GM19395 (cell line): ENCODE data around the gene MAP2K5.

Experiments used
- ATAC-seq: cut with Tn5 transposase; IDR thresholded peaks from one replicate; pipeline ENCODE4 v1.9.1; 2021; ENCODE audit warnings: mild to moderate bottlenecking, moderate library complexity; ENCODE audit not compliant: unreplicated experiment

MAP2K5 gene

GRCh38 chr15:67777071-67777470 lies 234.6 kb downstream of the MAP2K5 start:
- ATAC-seq: no peak

- ATAC-seq: no peak
Observed at GRCh38 chr15:67777773-67778172, 235.3 kb downstream of the MAP2K5 start.

- no peak for ATAC-seq
Observed at GRCh38 chr15:67778968-67779548, 236.6 kb downstream of the MAP2K5 start.

DNA sequence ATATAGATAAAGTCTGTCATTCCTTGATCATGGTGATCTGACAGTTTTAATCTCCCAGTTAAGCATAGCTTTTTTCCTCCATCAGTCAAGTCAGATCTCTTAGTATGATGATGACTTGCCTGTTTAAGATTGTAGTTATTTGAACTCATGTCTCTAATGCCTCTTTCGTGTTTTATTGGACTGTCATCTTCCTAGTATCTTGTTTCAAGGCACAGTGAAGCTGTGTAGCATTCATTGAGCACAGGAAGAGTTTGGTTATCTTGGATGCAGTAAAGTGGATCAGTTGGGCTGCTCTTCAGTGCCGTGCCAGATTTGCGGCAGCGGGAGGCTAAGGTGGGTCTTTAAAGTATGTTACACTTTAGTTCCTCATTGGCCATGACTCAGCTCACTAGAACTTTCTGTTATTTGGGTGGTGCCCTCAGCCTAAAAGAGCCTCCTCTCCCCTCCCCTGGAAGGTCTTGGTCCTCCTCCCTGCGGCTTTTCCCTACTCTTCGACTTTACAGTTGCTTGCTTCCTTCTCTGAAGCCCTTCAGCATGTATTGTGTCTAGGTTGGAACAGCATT lies 237.1 kb downstream of the MAP2K5 start:
- ATAC-seq: no peak

GRCh38 chr15:67781061-67781460 lies 238.6 kb downstream of the MAP2K5 start:
- no peak for ATAC-seq

DNA sequence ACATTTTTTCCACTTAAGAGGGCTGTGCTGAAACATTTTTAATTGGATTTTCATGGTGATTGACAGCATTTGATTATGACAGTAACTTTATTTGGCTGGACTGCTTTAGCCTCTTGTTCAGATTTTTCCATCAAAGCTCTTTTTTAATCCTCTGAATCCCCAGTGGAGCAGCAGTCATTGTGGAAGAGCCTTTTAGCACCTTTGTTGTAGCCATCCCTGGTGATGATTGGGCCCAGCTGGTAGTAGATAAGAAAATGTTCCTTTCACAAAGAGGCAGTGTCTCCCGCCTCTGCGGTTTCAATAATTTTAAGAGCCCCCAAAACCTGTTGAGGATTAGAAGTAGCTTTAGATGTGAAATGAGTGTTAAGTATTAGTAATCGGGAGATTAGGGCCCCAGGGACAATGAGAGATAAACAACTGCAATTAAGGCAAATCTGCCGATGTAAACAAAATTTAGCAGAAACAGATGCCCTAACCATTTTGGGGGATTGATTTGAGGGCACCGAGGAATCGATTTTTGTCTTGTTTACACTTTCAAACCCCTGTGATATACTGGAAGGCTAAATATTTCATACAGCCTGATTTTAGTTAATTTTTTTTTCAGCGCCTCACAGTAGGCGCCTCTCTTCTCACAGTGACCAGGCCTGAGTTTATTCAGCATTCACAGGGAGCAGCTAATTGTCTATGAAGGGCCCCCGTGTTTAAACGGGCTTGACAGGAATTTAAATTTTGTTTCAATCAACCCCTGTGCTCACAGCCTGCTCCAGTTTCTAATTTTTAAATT lies 239.6 kb downstream of the MAP2K5 start:
- ATAC-seq: no peak

DNA sequence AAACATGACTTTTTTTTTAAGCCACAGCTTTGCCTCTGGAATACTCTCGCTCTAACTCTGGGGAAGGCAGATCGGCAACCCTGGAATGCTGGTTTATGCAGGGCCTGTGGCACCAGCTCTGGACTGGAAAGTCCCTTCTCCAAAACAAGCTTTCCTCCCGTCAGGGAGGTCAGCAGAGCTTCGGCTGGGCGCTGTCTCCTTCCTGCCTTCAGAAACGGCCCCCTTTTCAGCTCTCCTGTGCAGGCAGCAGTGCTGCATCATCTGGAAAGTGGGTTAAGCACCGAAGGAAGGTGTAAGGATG lies 240.1 kb downstream of the MAP2K5 start:
- ATAC-seq: no peak

DNA sequence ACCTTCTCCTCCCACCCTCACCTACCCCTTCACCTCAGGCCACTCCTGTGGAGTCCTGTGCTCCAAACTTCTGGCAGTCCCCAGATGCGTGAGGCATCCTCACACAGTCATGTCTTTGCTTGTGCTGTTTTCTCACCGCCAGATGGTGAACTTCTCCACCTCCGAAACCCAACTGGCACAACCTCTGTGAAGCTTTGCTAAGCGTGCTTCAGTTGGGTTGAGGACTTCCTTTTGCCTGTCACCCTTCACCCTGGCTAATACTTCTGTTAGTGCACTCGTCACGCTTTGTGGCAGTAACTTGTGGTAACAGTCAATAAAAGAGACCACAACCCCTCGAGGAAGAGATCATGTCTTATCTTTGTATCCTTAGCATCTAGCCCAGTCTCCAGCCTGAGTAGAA lies 240.8 kb downstream of the MAP2K5 start:
- peak; percentile 72 for ATAC-seq

GRCh38 chr15:67784090-67784781 lies 241.7 kb downstream of the MAP2K5 start:
- ATAC-seq: peak; percentile 84

DNA sequence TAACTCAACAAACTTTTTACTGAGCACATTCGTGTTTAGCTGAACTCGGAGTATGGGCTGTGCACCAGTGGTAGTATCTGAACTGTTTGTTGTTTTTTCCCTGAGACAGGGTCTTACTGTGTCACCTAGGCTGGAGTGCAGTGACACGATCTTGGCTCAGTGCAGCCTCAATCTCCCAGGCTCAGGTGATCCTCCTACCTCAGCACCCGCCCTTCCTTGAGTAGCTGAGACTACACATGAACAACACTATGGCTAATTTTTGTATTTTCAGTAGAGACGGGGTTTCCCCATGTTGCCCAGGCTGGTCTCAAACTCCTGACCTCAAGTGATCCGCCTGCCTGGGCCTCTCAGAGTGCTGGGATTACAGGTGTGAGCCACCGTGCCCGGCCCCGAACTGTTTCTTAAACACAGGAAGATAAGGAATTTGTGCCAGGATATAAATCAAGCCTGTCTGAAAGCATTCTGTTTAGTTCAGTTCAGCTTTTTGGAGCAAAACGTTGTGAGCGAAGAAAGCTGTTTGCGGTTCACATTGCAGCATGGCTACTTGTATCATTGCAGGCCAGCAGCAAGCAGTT lies 242.4 kb downstream of the MAP2K5 start:
- ATAC-seq: peak; percentile 21

DNA sequence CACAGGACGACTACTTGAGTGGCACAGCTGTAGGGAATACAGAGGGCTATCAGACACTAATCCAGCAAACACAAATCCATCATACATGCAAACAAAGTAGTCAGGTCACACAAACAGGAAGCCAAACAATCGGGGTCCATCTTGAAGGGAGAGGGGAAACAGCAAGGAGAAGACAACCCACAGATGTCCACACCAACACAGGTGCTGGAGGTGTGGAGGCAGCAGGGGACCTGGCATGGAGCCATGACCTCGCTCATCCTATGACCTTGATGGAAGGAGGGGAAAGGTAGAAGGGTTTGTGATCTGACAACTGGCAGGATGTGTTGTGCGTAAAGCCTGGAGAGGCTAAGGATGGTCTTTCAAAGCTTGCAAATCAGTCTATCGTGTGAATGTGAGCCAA lies 242.9 kb downstream of the MAP2K5 start:
- ATAC-seq: no peak

GRCh38 chr15:67786646-67787045 lies 244.1 kb downstream of the MAP2K5 start:
- no peak for ATAC-seq

DNA sequence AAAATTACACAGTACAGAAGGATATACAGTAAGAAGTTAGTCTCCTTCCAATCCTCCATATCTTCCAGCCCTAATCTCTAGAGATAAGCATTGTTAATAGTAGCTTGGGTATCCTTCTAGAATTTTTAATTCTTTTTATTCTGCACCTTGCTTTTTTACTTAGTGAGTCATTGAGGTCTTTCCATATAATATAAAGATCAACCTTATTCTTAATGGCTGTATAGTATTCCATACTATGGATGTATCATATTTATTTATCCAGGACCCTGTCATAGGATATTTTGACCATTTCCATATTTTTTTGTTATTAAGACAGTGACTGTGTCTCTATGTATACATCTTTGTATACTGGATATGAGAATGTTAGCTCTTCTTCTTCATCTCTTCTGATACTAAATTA lies 246.5 kb downstream of the MAP2K5 start:
- no peak for ATAC-seq

DNA sequence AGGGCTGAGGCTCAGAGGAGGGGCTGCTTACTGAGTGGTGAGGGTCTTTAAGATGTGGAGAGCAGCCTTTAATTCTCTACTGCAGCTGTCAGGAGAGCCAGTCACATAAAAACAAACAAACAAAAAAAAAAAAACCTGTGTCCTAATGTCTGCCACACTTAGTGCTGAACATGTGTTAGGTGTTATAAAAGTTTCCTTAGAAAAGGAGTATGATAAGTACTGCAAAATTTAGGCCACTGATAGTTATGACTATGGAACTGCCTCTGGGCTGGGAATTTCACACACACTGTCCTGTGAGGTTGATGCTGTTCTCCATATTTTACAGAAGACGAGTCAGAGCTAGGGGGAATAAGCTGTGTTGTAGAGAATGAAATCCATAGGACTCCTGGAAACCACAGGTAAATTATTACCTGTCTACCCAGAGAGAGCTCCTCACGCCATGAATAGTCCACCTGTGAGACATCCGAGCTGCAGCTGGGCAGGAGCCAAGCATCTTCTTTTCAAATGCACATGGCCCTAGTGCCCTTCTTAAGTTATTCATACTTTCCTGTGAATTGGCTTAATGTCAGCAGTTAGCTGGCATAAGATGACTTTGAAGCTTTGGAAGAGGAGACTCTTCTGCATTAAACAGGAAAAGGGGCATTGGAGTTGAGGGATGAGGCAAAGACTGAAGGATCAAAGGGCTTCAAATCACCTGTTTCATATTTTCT lies 248.3 kb downstream of the MAP2K5 start:
- ATAC-seq: no peak

DNA sequence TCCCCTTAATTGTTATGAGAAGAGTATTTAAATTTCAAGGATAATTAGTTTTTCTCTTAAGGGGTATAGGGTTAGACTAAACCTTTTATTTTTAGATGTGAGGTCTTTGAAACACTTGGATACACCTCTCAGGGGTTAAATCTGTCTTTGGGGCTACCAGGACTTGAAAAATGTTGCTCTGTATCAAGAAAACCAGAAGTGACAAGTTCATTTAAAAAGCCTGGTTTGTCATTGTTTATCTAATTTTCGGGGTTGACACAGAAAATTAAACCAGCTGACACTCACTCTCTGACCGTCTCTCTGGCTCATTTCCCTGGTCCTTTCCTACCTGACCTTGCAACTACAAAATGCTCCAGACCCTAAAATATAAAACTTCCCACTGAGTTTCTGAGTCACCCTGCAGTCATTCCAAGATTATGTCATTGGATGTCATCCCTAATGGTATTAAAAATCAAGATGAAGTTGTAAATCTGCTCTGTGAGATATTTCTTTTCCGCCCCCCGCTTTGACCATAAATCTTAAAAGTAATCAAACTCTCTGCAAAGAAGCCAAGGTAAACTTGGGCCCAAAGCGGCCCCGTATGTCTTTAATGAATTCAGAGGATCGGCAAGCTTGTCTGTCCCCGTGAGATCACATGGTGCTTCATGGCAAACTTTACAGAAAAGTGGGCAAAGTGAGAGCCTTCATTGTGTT lies 249.9 kb downstream of the MAP2K5 start:
- ATAC-seq: no peak

DNA sequence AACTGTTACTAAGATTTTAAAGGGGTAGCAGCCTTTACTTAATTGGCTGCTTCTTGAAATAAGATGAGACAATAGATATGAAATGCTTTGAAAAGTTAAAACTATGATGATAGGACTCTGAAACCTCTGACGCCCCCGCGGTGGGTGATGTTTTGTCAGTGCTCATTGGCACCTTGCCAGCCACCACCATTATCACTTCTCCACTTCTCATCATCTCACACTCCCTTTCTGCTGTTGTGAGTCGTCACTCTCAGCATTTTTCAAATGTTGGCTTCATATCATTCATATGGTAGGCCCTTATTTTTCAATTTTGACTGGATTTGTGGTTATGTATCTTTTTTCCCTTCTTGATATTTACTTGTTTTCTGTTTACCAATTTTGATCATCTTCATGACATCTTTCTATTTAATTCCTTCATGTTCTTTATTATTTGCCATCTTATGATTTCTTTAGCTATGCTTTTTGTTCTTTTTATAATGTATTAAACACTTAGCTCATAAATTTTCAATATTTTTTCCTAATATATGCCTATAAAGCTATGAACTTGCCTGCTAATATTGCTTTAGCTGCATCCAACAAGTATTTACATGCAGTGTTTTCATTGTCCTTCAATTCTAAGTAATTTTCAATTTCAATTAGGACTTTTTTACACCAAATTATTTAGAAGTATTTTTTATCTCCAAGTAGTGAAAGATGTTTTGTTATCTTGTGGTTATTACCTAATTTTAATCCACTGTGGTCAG lies 252.5 kb downstream of the MAP2K5 start:
- ATAC-seq: no peak

GRCh38 chr15:67796196-67797127 lies 254.0 kb downstream of the MAP2K5 start:
- no peak for ATAC-seq

DNA sequence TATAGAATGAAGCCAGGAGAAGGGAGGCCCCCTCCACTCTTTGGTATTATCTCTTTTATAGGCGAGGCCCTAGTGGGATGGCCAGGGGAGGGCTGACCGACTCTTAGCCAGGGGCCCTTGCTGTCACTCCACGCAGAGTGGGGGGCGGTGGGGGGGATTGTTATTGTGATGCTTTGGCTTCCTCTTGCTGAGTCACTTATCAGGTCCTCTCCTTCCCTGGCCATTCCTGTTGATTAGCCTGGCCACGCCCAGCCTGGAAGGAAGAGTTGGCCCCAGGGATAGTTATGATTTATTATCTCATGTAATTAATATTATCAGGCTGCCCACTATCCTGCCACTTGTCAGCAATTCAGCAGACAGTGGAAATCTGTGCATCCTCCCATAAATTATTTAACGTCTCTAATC lies 257.3 kb downstream of the MAP2K5 start:
- no peak for ATAC-seq

DNA sequence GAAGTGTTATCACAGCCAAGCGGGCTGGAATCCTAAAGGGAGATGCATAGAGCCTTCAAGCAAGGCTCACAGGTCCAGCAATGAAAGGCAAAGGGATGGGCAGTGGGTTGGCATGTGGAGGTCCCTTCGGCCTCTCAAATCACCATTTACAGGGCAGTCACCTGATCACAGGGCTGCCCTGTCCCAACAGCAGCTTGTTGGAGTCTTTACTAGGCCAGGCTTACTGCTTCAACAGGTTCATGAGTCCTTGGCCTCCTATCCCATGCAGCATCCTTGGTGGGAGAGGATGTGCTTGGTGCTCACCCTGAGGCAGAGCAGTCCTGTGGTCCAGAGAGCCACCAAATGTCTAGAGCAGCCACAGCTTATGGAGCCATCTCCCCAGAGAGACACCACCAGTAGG lies 258.6 kb downstream of the MAP2K5 start:
- no peak for ATAC-seq
